Upper lobe of left lung (tissue), 4 donors: ENCODE measurements around the gene HCAR2.

Experiments
- CTCF ChIP-seq, 6 experiments: fragments of 450-650 bp in 4 of 6; fragments of 200-600 bp in 2 of 6; sonication (generic) in 2 of 6; IDR thresholded peaks; one replicate each; pipeline ENCODE4 v1.5.1; 2016 to 2019; ENCODE audit warnings: antibody characterized with exemption in 6 of 6
- EP300 ChIP-seq, 4 donors: sonication (generic); formaldehyde crosslinking; IDR thresholded peaks; one replicate each; pipeline ENCODE4 v1.5.1; 2017; ENCODE audit warnings: antibody characterized with exemption in 4 of 4, control low read depth in 2 of 4
- POLR2A ChIP-seq, 4 donors: fragments of 450-650 bp; IDR thresholded peaks; one replicate each; pipeline ENCODE4 v1.5.1; 2016 to 2017; ENCODE audit warnings: antibody characterized with exemption in 4 of 4, mild to moderate bottlenecking in 2 of 4

- TF ChIP-seq CTCF (IDR thresholded peaks at IDR 0.05) = no peak
- no peak for TF ChIP-seq POLR2A (IDR thresholded peaks at IDR 0.05)
- no peak for TF ChIP-seq EP300 (IDR thresholded peaks at IDR 0.05)
These were observed 37.2 kb upstream of the HCAR2 start for GRCh38 chr12:122740351-122740750.
